Tibial nerve (tissue), 4 donors: ENCODE measurements around the gene TECPR2. TPM values are rescaled to one million over a fixed set of nuclear protein-coding genes. Genes with fewer than 3 reads are reported as not detected.
"Not testable (repeated sequence)": the region's sequence is repeated elsewhere in the genome, so short reads cannot be mapped to it uniquely, and the experiment has no call there.

ENCODE experiments used
- DNase-seq, 2 donors: peaks; one replicate each; pipeline ENCODE4 v3.0.0-alpha.2; 2019; ENCODE audit warnings: low spot score in 2 of 2
- H3K27ac ChIP-seq, 4 donors: fragments of 200-600 bp; sonication (generic) in 3 of 4; one replicate each; pipeline ENCODE4 v1.5.1; 2017 to 2019; ENCODE audit warnings: mild to moderate bottlenecking in 1 of 4
- H3K27me3 ChIP-seq, 2 donors: fragments of 200-600 bp; sonication (generic) in 1 of 2; one replicate each; pipeline versions ENCODE4 v1.5.1 to v1.6.0; 2017 to 2019
- H3K36me3 ChIP-seq, 3 donors: fragments of 200-600 bp; sonication (generic); one replicate each; pipeline ENCODE4 v1.5.1; 2018 to 2019
- H3K4me1 ChIP-seq, 4 donors: fragments of 200-600 bp; sonication (generic) in 3 of 4; one replicate each; pipeline ENCODE4 v1.5.1; 2017 to 2019
- H3K4me3 ChIP-seq, 4 donors: fragments of 200-600 bp; sonication (generic) in 3 of 4; one replicate each; pipeline ENCODE4 v1.5.1; 2017 to 2019; ENCODE audit warnings: mild to moderate bottlenecking in 1 of 4, moderate library complexity in 1 of 4
- H3K9me3 ChIP-seq, 4 donors: fragments of 200-600 bp; sonication (generic) in 3 of 4; one replicate each; pipeline ENCODE4 v1.5.1; 2017 to 2019
- EP300 ChIP-seq, 2 donors: sonication (generic); formaldehyde crosslinking; IDR thresholded peaks; one replicate each; pipeline ENCODE4 v1.6.1; 2017; ENCODE audit warnings: antibody characterized with exemption in 2 of 2, mild to moderate bottlenecking in 1 of 2
- POLR2A ChIP-seq, 2 donors: fragments of 450-650 bp; IDR thresholded peaks; one replicate each; pipeline ENCODE4 v1.6.1; 2017; ENCODE audit warnings: antibody characterized with exemption in 2 of 2, mild to moderate bottlenecking in 2 of 2, moderate library complexity in 2 of 2
- WGBS, 2 donors: methylation state at CpG; one replicate each; pipeline ENCODE4 v1.1.5; 2018; 5-methylcytosine and 5-hydroxymethylcytosine counted together
- total RNA-seq, 4 donors: library from RNA; depleted of rRNA; stranded (reverse); fragments of >200 nt; gene quantifications; one replicate each; pipeline ENCODE4 v1.1.0, GENCODE V29; 2016
- TF ChIP-seq, protein P1 (sequence below), 5 experiments: fragments of 200-600 bp in 3 of 5; fragments of 450-650 bp in 2 of 5; sonication (generic) in 3 of 5; IDR thresholded peaks; one replicate each; pipeline ENCODE4 v1.5.1; 2016 to 2019; ENCODE audit warnings: antibody characterized with exemption in 5 of 5, mild to moderate bottlenecking in 3 of 5, moderate library complexity in 2 of 5

Gene TECPR2
- total RNA-seq, 4 donors from 2014 or later, result 21.2 to 77.7 (median 32.8) TPM

DNA sequence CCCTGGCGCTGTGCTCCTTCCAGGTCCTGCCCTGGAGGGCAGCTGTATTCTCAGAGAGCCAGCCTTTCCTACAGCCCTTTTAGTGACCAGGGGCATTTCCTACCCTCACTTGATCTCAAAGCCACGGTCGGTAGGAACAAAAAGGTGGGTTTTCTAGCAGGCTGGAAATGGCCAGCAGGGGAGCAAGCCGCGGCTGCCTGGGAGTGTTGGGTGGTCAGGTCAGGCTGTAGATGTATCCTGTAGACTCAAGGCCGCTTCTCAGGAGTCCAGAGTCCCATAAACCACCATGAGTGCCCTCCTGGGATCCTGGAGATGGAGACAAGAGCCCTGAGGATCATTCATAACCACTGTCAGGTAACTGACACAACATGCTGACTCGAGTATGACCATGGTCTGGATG, 18.7 kb upstream of the TECPR2 start:
- no peak for DNase-seq
- Histone ChIP-seq H3K4me1 (no peaks in the 10 kb centered on the region), H3K4me3 (no peak overlapping the region), H3K36me3 (peaks cover 0 to 100% (median 7%) of the 10 kb centered on the region in 3 donors), H3K9me3 (no peaks in the 10 kb centered on the region), H3K27me3 (no peaks in the 10 kb centered on the region), H3K27ac (no peak overlapping the region)
- 78 to 81% methylated on average over 5 to 7 of the region's 7 CpGs for WGBS, 2 donors
- TF ChIP-seq, protein P1, sequence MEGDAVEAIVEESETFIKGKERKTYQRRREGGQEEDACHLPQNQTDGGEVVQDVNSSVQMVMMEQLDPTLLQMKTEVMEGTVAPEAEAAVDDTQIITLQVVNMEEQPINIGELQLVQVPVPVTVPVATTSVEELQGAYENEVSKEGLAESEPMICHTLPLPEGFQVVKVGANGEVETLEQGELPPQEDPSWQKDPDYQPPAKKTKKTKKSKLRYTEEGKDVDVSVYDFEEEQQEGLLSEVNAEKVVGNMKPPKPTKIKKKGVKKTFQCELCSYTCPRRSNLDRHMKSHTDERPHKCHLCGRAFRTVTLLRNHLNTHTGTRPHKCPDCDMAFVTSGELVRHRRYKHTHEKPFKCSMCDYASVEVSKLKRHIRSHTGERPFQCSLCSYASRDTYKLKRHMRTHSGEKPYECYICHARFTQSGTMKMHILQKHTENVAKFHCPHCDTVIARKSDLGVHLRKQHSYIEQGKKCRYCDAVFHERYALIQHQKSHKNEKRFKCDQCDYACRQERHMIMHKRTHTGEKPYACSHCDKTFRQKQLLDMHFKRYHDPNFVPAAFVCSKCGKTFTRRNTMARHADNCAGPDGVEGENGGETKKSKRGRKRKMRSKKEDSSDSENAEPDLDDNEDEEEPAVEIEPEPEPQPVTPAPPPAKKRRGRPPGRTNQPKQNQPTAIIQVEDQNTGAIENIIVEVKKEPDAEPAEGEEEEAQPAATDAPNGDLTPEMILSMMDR (IDR thresholded peaks at IDR 0.05), result no peak
- TF ChIP-seq EP300 (IDR thresholded peaks at IDR 0.05) (no peak), POLR2A (IDR thresholded peaks at IDR 0.05) (no peak)

- H3K36me3 ChIP-seq, result peaks cover 0 to 100% (median 7%) of the 10 kb centered on the region in 3 donors
- TF ChIP-seq EP300 (IDR thresholded peaks at IDR 0.05) (no peak), POLR2A (IDR thresholded peaks at IDR 0.05) (no peak)
- TF ChIP-seq, protein P1 (IDR thresholded peaks at IDR 0.05), result no peak
- WGBS, 2 donors, result 38 to 40% methylated on average over 5 of the region's 5 CpGs
- DNase-seq, result no peak
- no peak overlapping the region for H3K4me3 ChIP-seq
- no peaks in the 10 kb centered on the region for H3K4me1 ChIP-seq
- no peaks in the 10 kb centered on the region for H3K27me3 ChIP-seq
- H3K9me3 ChIP-seq, result no peaks in the 10 kb centered on the region
- H3K27ac ChIP-seq, result no peak overlapping the region
These were observed 18.3 kb upstream of the TECPR2 start for GRCh38 chr14:102344485-102344884.

- Histone ChIP-seq H3K27ac (no peak overlapping the region), H3K27me3 (no peaks in the 10 kb centered on the region), H3K36me3 (peaks cover 0 to 100% (median 7%) of the 10 kb centered on the region in 3 donors), H3K4me1 (no peaks in the 10 kb centered on the region), H3K4me3 (no peak overlapping the region), H3K9me3 (no peaks in the 10 kb centered on the region)
- TF ChIP-seq, protein P1 (IDR thresholded peaks at IDR 0.05), result no peak
- TF ChIP-seq POLR2A (IDR thresholded peaks at IDR 0.05) (no peak), EP300 (IDR thresholded peaks at IDR 0.05) (no peak)
- WGBS, 2 donors, result 74 to 79% methylated on average over 3 of the region's 3 CpGs
- DNase-seq, result no peak
These were observed 17.5 kb upstream of the TECPR2 start for GRCh38 chr14:102345232-102345631.

- H3K9me3 ChIP-seq, result no peaks in the 10 kb centered on the region
- no peak for DNase-seq
- no peak overlapping the region for H3K4me3 ChIP-seq
- H3K27ac ChIP-seq, result no peak overlapping the region
- 95 to 96% methylated on average over 4 of the region's 4 CpGs for WGBS, 2 donors
- H3K4me1 ChIP-seq, result peaks cover 0 to 5% (median 0%) of the 10 kb centered on the region in 4 donors
- peaks cover 0 to 99% (median 7%) of the 10 kb centered on the region in 3 donors for H3K36me3 ChIP-seq
- no peak for TF ChIP-seq EP300 (IDR thresholded peaks at IDR 0.05)
- TF ChIP-seq, protein P1 (IDR thresholded peaks at IDR 0.05), result no peak
- no peak for TF ChIP-seq POLR2A (IDR thresholded peaks at IDR 0.05)
- no peaks in the 10 kb centered on the region for H3K27me3 ChIP-seq
These were observed 16.1 kb upstream of the TECPR2 start for GRCh38 chr14:102346645-102347044.

DNA sequence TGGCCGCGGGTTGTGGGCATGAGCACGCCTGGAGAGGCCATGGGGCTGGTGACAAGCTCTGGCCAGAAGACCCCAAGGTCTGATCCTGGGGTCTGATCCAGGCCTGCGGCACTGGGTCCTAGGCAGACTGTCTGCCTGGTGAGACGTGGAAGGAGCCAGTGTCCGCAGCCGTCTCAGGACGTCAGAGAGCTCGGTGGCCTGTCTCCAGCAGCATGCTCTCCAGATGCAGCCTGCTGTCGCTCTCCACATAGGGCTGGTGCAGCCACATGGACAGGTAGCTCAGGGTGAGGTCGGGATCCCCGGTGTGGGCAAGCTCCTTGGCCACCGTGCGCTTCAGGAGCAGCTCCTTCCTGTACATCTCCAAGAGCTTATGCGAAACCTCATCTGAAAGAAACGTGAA, 14.4 kb upstream of the TECPR2 start:
- Histone ChIP-seq H3K9me3 (no peaks in the 10 kb centered on the region), H3K27me3 (no peaks in the 10 kb centered on the region), H3K27ac (no peak overlapping the region), H3K36me3 (peaks cover 0 to 98% (median 7%) of the 10 kb centered on the region in 3 donors), H3K4me3 (no peak overlapping the region), H3K4me1 (peaks cover 0 to 11% (median 0%) of the 10 kb centered on the region in 4 donors)
- DNase-seq, result no peak
- WGBS, 2 donors, result 90 to 95% methylated on average over 13 to 16 of the region's 16 CpGs
- TF ChIP-seq EP300 (IDR thresholded peaks at IDR 0.05), result no peak

DNA sequence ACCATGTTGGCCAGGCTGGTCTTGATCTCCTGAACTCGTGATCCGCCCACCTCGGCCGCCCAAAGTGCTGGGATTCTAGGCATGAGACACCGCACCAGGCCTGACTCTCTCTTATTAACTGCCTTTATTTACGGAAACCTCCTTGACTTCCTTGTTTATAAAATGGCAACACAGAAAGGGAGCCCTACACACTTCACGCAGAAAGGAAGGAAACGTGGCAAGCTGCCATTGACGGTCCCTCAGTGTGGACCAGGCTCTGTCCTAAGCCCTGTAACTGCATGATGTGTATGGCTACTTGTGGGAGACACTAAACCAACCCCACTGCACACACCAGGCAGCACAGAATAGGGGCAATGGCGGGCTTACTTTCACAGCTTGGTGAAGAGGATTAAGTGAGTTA, 11.7 kb upstream of the TECPR2 start:
- TF ChIP-seq EP300 (IDR thresholded peaks at IDR 0.05) (no peak), POLR2A (IDR thresholded peaks at IDR 0.05) (no peak)
- TF ChIP-seq, protein P1 (IDR thresholded peaks at IDR 0.05), result no peak
- Histone ChIP-seq H3K36me3 (peaks cover 6 to 98% (median 11%) of the 10 kb centered on the region in 3 donors), H3K4me3 (no peak overlapping the region), H3K27me3 (no peaks in the 10 kb centered on the region), H3K9me3 (no peaks in the 10 kb centered on the region), H3K4me1 (peaks cover 0 to 11% (median 0%) of the 10 kb centered on the region in 4 donors), H3K27ac (no peak overlapping the region)
- no peak for DNase-seq
- WGBS, 2 donors, result 87 to 89% methylated on average over 10 of the region's 10 CpGs

GRCh38 chr14:102351593-102351992, 11.1 kb upstream of the TECPR2 start:
- WGBS, 2 donors, result 73 to 75% methylated on average over 9 of the region's 9 CpGs
- H3K27me3 ChIP-seq, DNase-seq, H3K9me3 ChIP-seq, H3K4me3 ChIP-seq: not testable (repeated sequence)
- H3K36me3 ChIP-seq, result peaks cover 6 to 98% (median 16%) of the 10 kb centered on the region in 3 donors
- peaks cover 0 to 11% (median 0%) of the 10 kb centered on the region in 4 donors for H3K4me1 ChIP-seq
- peak overlapping the region in 1 of 4 donors; percentile 6 for H3K27ac ChIP-seq
